GM21390 (cell line): ENCODE results near the gene CBR1.

Experiments used
- ATAC-seq: cut with Tn5 transposase; IDR thresholded peaks from one replicate; pipeline ENCODE4 v1.9.1; 2021; ENCODE audit not compliant: unreplicated experiment

CBR1 gene

DNA sequence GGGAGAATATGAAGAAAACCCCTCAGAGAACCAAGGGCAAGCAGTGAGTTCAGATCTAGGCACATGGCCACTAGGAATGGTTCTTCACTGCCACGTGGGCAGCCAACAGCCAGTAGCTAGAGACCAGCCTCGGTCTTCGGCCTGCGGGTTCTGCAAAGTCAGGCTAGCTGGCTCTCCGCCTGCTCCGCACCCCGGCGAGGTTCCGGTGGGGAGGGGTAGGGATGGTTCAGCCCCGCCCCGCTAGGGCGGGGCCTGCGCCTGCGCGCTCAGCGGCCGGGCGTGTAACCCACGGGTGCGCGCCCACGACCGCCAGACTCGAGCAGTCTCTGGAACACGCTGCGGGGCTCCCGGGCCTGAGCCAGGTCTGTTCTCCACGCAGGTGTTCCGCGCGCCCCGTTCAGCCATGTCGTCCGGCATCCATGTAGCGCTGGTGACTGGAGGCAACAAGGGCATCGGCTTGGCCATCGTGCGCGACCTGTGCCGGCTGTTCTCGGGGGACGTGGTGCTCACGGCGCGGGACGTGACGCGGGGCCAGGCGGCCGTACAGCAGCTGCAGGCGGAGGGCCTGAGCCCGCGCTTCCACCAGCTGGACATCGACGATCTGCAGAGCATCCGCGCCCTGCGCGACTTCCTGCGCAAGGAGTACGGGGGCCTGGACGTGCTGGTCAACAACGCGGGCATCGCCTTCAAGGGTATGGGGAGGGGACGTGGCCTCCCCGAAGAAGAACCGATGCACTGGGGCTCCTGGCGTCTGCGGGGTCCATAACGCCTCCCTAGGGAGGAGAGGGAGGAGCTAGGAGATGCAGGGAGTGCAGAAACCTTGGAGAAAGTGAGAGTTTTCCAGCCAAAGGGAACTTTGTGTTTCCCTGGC lies at the start of gene CBR1:
TSS of gene CBR1 (plus strand) at position 312 of the 871 bp plus-strand sequence. CDS start at position 404, 92 bp downstream.
- ATAC-seq, result peak; percentile 93

DNA sequence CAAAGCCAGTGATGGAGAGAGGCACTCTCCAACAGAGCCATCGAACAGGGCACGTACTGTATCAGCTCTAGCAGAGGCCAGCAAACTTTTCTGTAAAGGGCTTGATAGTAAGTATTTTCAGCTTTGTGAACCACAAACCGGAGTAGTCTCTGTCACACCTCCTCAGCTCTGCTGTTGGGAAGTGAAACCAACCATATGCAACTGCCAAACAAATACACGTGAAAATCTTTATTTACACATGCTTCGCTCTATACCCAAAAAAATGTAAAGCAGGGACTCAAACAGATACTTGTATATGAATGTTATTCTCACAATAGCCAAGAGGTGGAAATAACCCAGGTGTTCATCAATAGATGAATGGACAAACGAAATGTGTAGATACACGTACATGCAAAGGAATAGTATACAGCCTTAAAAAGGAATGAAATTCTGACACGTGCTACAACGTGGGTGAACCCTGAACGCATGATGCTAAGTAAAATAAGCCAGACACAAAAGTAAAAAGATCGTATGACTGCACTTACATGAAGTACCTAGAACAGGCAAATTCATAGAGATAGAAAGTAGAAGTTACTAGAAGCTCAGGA lies 48.5 kb upstream of the CBR1 start:
- peak; percentile 86 for ATAC-seq

DNA sequence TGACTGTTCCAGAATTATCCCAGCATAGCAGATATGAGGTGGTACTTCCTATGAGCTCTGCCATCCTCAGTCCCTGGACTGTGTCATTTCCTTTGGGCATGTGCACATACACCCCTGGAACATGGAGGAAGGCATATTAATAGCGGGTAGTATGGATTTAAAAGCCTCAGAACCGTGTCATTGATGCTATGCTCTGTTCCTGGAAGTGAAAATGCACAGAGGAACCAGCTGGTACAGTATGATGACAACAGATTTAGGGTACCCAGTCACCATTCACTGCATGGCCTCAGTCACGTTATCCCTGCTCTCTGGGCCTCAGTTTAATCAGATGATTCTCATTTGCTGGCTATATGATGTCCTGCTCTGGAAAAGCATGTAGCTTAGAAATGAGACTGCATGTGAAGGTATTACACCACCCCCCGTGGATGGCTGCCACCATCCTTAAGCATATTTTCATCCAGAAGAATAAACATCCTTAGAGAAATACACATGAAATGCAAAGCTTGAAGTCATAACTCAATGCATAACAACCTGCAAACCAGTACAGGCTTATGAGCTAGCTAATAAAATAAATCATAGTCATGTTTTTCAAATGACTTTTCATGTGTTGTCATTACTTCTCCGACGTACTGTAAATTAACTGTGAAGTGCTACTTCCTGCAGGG lies 47.3 kb upstream of the CBR1 start:
- ATAC-seq, result no peak

DNA sequence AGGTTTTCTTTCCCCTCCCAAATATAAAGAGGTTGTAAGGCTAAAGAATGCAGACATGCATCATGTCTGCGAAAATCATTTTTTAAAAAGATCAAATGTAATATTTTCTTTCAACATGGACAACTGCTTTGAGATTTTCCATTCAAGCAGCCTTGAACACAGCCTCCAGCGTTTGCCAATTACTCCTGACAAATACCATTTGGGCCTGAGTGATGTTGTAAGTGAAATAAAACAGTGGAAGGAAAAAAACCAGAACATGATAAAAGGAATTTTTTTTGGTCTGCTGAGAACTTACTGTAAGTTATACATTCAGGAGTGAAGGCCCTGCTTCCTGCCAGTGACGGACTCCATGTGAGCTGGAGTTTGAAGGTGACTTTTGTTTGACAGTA lies 46.7 kb upstream of the CBR1 start:
- ATAC-seq, result no peak

GRCh38 chr21:36024782-36025181 lies 45.0 kb upstream of the CBR1 start:
- no peak for ATAC-seq

GRCh38 chr21:36027347-36027746 lies 42.5 kb upstream of the CBR1 start:
- ATAC-seq, result no peak

DNA sequence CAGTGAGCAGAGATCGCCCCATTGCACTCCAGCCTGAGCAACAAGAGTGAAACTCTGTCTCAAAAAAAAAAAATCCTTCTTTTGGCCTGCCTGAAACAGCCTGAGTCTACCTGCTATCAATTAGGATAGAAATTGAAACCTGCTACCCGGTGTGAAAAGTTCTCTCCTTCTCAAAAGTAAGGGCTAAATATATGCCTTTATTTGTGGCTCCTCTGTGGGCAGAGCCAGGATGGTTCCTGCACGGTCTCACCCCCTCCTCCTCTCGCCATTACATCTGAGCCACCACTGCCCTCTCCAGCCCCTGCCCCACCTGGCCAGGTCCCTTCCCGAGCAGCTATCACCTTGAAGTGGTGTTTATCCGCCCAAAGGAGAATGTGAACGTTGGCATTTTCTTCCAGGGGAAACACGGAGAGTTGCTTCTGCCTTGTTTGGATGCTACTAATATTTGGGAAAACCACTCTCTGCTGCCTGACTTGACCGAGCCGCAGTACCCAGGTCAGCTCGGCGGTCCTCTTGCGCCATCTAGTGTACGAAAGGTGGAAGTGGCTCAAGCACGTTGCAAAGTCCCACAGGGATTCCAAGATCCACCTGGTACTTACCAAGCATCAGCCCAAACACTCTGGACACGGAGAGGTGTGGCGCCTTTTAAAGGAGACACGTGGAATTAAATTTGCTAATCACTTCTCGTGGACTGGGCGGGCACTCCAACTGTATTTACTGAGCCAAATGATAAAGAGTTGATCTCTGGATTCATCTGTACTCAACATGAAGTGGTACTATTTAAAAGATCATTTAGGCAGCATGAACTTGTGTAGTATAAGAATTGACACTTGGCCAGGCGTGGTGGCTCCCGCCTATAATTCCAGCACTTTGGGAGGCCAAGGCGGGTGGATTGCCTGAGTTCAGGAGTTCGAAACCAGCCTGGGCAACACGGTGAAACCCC lies 41.4 kb upstream of the CBR1 start:
- ATAC-seq, result no peak

DNA sequence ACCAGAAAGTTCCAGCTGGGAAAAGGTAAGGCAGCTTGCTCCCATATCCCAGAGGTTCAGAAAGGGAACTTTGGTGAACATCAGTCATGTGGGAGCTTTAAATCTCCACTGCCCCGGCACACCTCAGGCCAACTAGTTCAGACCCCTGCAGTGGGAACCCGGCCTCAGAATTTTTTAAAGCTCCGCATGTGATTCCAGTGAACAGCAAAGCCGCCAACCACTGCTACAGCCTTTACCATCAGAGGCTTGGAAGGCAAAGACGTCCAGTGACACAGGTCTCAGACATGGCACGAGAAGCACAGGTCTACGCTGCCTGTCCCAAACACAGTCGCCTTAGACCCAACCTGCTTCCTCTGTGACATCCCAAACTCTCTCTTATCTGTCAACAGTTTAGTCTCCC lies 40.5 kb upstream of the CBR1 start:
- ATAC-seq, result no peak

- ATAC-seq, result no peak
These were observed 39.1 kb upstream of the CBR1 start for GRCh38 chr21:36030581-36031189.

DNA sequence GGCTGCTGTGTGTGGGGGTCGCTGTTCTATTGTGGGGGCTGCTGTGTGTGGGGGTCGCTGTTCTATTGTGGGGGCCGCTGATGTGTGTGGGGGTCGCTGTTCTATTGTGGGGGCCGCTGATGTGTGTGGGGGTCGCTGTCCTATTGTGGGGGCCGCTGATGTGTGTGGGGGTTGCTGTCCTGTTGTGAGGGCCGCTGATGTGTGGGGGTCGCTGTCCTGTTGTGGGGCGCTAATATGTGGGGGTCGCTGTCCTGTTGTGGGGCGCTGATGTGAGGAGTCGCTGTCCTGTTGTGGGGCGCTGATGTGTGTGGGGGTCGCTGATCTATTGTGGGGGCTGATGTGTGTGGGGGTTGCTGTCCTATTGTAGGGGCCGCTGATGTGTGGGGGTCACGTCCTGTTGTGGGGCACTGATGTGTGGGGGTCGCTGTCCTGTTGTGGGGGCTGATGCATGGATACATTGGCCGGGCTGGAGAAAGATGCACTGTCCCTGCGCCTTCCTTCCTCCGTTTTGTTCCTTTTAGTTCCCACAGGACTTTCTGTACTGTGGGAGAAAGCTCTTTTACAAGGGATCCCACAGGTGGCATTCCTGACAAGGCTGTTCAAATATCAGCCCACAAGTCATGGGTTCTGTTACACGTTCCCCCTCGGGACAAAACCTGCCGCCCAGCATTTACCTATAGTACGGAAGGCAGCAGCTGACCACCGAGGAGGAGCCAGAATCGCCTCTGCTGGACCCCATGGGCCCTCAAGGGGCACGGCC lies 37.0 kb upstream of the CBR1 start:
- no peak for ATAC-seq

- ATAC-seq, result no peak
These were observed 35.5 kb upstream of the CBR1 start for GRCh38 chr21:36034211-36034913.

DNA sequence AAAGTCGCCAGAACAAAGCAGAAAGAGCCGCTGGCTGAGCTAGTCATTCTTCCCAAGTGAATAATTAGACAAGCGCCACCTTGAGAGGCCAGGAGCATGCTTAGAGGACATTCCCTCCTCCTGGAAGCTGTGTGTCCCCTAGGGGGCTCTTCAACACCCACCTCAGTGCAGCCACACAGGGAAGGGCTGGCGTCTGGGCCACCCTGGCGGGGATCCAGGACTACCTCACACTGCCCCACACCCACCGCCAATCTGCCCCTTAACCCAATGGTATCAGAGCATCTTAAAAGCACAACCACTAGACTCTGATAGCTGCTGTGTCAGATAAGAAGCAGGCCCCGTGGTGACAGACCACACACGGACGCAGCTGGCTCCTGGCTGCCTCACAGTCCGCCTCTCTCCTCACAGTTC lies 34.4 kb upstream of the CBR1 start:
- no peak for ATAC-seq

DNA sequence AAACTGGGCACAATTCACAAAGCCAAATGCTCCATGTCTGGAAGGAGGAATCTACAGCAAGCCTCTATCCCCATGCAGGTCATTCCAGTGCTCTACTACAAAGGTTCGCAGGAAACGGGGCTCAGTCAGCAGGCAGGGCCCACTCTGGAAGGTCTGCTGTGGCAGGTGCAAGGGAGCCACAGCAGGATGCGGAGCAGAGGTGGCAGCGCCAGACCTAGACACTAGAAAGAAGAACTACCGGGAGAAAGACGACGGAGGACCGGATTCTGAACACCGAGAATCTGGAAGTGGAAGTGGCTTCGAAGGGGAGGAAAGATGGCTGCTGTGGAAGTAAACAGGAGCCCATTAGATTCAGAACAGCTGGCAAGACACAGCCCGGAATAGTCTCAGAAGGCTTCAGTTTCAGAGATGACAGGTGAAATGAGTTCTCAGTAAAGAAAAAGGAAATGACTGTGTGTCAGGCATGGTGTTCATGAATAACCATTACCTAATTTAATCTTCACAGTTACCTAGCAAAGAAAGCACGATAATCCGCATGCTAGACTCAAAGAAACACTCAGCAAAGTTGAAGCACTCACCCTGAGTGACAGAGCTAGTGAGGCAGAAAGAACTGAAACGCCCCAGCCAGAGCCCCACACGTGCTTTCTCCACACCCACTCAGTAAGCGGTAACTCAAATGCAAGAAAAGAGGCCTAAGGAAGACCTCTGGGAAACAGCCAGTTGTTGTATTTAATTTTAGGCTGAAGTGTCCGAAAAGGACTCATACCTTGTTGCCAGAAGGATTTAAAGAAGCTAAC lies 30.9 kb upstream of the CBR1 start:
- no peak for ATAC-seq

GRCh38 chr21:36039861-36040260 lies 30.0 kb upstream of the CBR1 start:
- no peak for ATAC-seq

GRCh38 chr21:36040389-36040788 lies 29.4 kb upstream of the CBR1 start:
- no peak for ATAC-seq

GRCh38 chr21:36041910-36042309 lies 27.9 kb upstream of the CBR1 start:
- ATAC-seq, result no peak

- no peak for ATAC-seq
These were observed 25.8 kb upstream of the CBR1 start for GRCh38 chr21:36044056-36044455.

DNA sequence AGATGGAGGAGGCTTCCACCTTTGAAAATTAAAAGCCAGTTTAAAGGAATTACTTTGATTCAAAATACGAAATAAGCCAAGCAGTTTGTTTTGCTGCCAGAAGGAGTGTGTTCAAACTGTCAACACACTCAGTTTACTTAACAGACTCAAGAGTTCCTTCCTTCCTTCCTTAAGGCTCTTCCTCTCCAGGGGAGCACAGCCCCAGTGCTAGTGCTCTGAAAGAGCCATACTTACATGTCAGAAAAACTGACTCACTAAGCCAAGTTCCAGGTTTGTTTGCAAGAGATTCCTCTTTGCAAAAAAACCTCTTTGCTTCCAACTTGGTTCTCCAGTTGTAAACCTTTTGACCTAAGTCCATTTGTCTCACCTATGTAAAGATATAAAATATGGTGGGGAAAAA lies 23.8 kb upstream of the CBR1 start:
- ATAC-seq, result no peak
